ENCODE measurements around the gene RBMS1. TPM values are rescaled to one million over a fixed set of nuclear protein-coding genes. Genes with fewer than 3 reads are reported as not detected.

RBMS1 gene
- total RNA-seq, 2 donors from 2014 or later, result 6.3 to 21.1 TPM

- H3K4me3 ChIP-seq, result no peak overlapping the region
- no peaks in the 10 kb centered on the region for H3K4me1 ChIP-seq
- no peaks in the 10 kb centered on the region for H3K36me3 ChIP-seq
- H3K27me3 ChIP-seq, result no peaks in the 10 kb centered on the region
- H3K27ac ChIP-seq, result no peak overlapping the region
- intact Hi-C loops (cut with DNase I), result no loop called here
- DNase-seq, result no peak
- TF ChIP-seq, protein P1, sequence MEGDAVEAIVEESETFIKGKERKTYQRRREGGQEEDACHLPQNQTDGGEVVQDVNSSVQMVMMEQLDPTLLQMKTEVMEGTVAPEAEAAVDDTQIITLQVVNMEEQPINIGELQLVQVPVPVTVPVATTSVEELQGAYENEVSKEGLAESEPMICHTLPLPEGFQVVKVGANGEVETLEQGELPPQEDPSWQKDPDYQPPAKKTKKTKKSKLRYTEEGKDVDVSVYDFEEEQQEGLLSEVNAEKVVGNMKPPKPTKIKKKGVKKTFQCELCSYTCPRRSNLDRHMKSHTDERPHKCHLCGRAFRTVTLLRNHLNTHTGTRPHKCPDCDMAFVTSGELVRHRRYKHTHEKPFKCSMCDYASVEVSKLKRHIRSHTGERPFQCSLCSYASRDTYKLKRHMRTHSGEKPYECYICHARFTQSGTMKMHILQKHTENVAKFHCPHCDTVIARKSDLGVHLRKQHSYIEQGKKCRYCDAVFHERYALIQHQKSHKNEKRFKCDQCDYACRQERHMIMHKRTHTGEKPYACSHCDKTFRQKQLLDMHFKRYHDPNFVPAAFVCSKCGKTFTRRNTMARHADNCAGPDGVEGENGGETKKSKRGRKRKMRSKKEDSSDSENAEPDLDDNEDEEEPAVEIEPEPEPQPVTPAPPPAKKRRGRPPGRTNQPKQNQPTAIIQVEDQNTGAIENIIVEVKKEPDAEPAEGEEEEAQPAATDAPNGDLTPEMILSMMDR (IDR thresholded peaks at IDR 0.05), result peak; percentile 21
- H3K9me3 ChIP-seq, result no peaks in the 10 kb centered on the region
- no peak overlapping the region for H3K9ac ChIP-seq (ENCODE audit: low read depth in 2 of 2, low read length in 2 of 2)
These were observed 214.8 kb downstream of the RBMS1 start for GRCh38 chr2:160278879-160279177.

DNA sequence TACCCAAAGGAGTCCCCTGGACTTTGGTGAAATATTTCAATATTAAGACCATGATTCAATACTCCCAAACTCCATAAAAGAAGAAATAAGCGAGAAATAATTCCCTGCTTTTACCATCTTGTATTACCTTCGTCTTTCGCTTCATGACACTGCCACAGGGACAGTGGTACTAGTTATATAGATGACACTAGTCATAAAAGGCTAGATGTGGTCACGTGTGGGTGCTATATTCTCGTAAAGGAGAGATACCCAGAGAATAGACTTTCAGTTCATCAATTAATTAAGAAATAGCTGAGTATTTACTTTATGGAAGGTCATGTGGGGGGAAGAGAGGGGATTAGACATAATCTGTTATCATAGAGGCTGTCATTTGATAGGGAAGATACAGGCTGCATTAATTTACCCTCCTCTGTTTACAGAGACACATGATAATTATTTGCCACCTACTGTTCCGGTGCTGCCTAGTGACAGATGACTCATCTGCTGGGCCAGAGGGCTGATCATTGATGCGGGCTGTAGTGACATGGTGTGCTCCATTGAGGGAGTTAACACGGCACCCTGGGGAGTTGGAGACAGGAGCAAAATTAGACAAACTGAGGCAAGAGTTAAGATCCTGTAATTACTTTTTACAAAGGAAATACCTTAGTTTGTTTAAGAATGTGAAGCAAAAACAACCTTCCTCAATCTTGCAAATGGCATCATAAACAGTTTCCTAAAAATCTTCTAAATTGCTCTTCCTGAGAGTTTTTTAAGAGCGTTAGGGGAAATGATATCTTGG, 215.3 kb downstream of the RBMS1 start:
- TF ChIP-seq, protein P1 (IDR thresholded peaks at IDR 0.05), result no peak
- H3K9ac ChIP-seq (ENCODE audit: low read depth in 2 of 2, low read length in 2 of 2), result no peak overlapping the region
- no peaks in the 10 kb centered on the region for H3K36me3 ChIP-seq
- H3K9me3 ChIP-seq, result no peaks in the 10 kb centered on the region
- intact Hi-C loops (cut with DNase I), result no loop called here
- H3K4me3 ChIP-seq, result no peak overlapping the region
- no peaks in the 10 kb centered on the region for H3K27me3 ChIP-seq
- no peak for DNase-seq
- H3K4me1 ChIP-seq, result no peaks in the 10 kb centered on the region
- no peak overlapping the region for H3K27ac ChIP-seq

DNA sequence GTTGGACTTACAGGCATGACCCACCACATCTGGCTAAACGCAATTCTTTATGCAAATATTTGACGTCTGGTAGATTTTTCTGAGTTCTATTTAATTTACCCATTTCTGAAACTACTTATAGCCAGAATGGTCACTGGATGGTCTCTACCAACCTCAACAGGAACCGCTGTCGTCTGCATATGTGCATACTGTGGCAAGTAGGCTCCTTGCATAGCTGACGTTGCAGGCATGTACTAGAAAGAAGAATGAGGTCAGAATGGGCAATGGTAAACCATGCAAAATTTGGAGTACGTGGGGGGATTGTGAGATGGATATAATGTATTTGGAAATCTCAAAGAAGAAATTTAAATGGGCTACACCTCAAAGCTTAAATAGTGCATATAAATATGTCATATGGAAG, 216.5 kb downstream of the RBMS1 start:
- Histone ChIP-seq H3K27me3 (no peaks in the 10 kb centered on the region), H3K4me1 (no peaks in the 10 kb centered on the region), H3K36me3 (no peaks in the 10 kb centered on the region), H3K4me3 (no peak overlapping the region), H3K9ac (ENCODE audit: low read depth in 2 of 2, low read length in 2 of 2) (no peak overlapping the region), H3K9me3 (no peaks in the 10 kb centered on the region), H3K27ac (no peak overlapping the region)
- no peak for DNase-seq
- TF ChIP-seq, protein P1 (IDR thresholded peaks at IDR 0.05), result no peak
- intact Hi-C loops (cut with DNase I), result no loop called here

GRCh38 chr2:160275656-160276055, 218.0 kb downstream of the RBMS1 start:
- TF ChIP-seq, protein P1 (IDR thresholded peaks at IDR 0.05), result no peak
- Histone ChIP-seq H3K9ac (ENCODE audit: low read depth in 2 of 2, low read length in 2 of 2) (peak overlapping the region in 1 of 2 donors; percentile 26), H3K4me3 (no peak overlapping the region), H3K9me3 (no peaks in the 10 kb centered on the region), H3K4me1 (no peaks in the 10 kb centered on the region), H3K27me3 (no peaks in the 10 kb centered on the region), H3K27ac (no peak overlapping the region), H3K36me3 (no peaks in the 10 kb centered on the region)
- DNase-seq, result no peak
- intact Hi-C loops (cut with DNase I), result no loop called here

- Histone ChIP-seq H3K4me1 (peaks cover 4% of the 10 kb centered on the region), H3K27me3 (no peaks in the 10 kb centered on the region), H3K27ac (peak overlapping the region; percentile 77), H3K36me3 (no peaks in the 10 kb centered on the region), H3K9me3 (no peaks in the 10 kb centered on the region), H3K4me3 (no peak overlapping the region), H3K9ac (ENCODE audit: low read depth in 2 of 2, low read length in 2 of 2) (peak overlapping the region in 1 of 2 donors; percentile 9)
- no peak for DNase-seq
- intact Hi-C loops (cut with DNase I), result no loop called here
- TF ChIP-seq, protein P1 (IDR thresholded peaks at IDR 0.05), result no peak
These were observed 222.2 kb downstream of the RBMS1 start for GRCh38 chr2:160271171-160272086.
